GM12878 (cell line): ENCODE data around the gene ZDHHC1. TPM values are rescaled to one million over a fixed set of nuclear protein-coding genes. Genes with fewer than 3 reads are reported as not detected.

Experiments used
- ATAC-seq: fragments of 200-7000 bp; cut with Tn5 transposase; 3 replicates; pipeline ENCODE4 v1.9.1; 2020; ENCODE audit warnings: mild to moderate bottlenecking, moderate library complexity
- BruUV-seq: library from RNA; stranded (reverse); fragments of 400-500 nt; replicated peaks from 2 replicates; lab custom pipeline; 2021; lab: Mats Ljungman, UMichigan
- CTCF ChIA-PET: fragments of 300-600 bp; sonication (Branson Sonifier 250); formaldehyde crosslinking; extraction: SDS; loops from one replicate; lab custom pipeline; 2021; ENCODE audit warnings: inconsistent platforms; lab: Yijun Ruan, JAX
- POLR2A ChIA-PET: fragments of 350-600 bp; formaldehyde crosslinking; extraction: SDS; loops from one replicate; lab custom pipeline; 2021; ENCODE audit warnings: inconsistent platforms; lab: Charles Lee
- RAD21 ChIA-PET: fragments of 300-600 bp; sonication (Branson Sonifier 250); formaldehyde crosslinking; loops from one replicate; lab custom pipeline; 2023; ENCODE audit warnings: antibody characterized with exemption; ENCODE audit not compliant: unreplicated experiment; lab: Charles Lee
- SMC1A ChIA-PET: fragments of 300-600 bp; sonication (Branson Sonifier 250); formaldehyde crosslinking; loops from one replicate; lab custom pipeline; 2023; ENCODE audit not compliant: unreplicated experiment, uncharacterized antibody; lab: Charles Lee
- DNase-seq: peaks from one replicate; pipeline ENCODE4 v3.0.0-alpha.2; 2011; ENCODE audit warnings: low read depth, low spot score
- FAIRE-seq: peaks from 3 replicates; lab custom pipeline; 2011; peaks lifted over from hg19 to GRCh38; lab: Jason Lieb, UNC
- H2AFZ ChIP-seq: 2 replicates; pipeline ENCODE4 v1.6.0; 2011; ENCODE audit warnings: low read depth, low read length, control low read depth; ENCODE audit not compliant: control insufficient read depth
- H3K27ac ChIP-seq: 2 replicates; pipeline ENCODE4 v1.5.1; 2011; ENCODE audit warnings: control low read depth; ENCODE audit not compliant: control insufficient read depth, insufficient read depth
- H3K27me3 ChIP-seq, 2 experiments: replicated peaks in 1 of 2; 2 replicates each; pipeline versions ENCODE4 v1.6.0 to v1.6.1; 2011; ENCODE audit warnings: low read length in 1 of 2; ENCODE audit not compliant: control insufficient read depth in 2 of 2, insufficient read depth in 2 of 2
- H3K36me3 ChIP-seq, 2 experiments: 2 replicates each; pipeline ENCODE4 v1.5.1; 2011; ENCODE audit warnings: low read length in 1 of 2; ENCODE audit not compliant: control insufficient read depth in 2 of 2, insufficient read depth in 2 of 2
- H3K4me1 ChIP-seq: 2 replicates; pipeline ENCODE4 v1.6.1; 2011; ENCODE audit warnings: mild to moderate bottlenecking, low read length, moderate library complexity, mixed read lengths; ENCODE audit not compliant: control insufficient read depth, insufficient read depth
- H3K4me2 ChIP-seq: 2 replicates; pipeline ENCODE4 v1.6.0; 2011; ENCODE audit warnings: control low read depth; ENCODE audit not compliant: control insufficient read depth, insufficient read depth
- H3K4me3 ChIP-seq: fragments of 200-600 bp; sonication (generic); 2 replicates; pipeline ENCODE4 v1.5.1; 2016
- H3K79me2 ChIP-seq: 2 replicates; pipeline ENCODE4 v1.6.0; 2011; ENCODE audit warnings: low read length; ENCODE audit not compliant: control insufficient read depth, insufficient read depth
- H3K9ac ChIP-seq: 2 replicates; pipeline ENCODE4 v1.8.0; 2011; ENCODE audit warnings: low read length, control low read depth, mixed read lengths; ENCODE audit not compliant: control insufficient read depth, insufficient read depth
- H3K9me3 ChIP-seq: replicated peaks from 3 replicates; pipeline ENCODE4 v1.5.1; 2011; ENCODE audit warnings: mild to moderate bottlenecking, low read length; ENCODE audit not compliant: control insufficient read depth, insufficient read depth
- H4K20me1 ChIP-seq: 2 replicates; pipeline ENCODE4 v1.6.0; 2011; ENCODE audit not compliant: control insufficient read depth, insufficient read depth
- CHD2 ChIP-seq: IDR thresholded peaks from 2 replicates; pipeline ENCODE4 v1.6.1; 2011; ENCODE audit warnings: low read depth, low read length, improper control_type of control experiment, borderline replicate concordance
- CTCF ChIP-seq, 3 experiments: IDR thresholded peaks in 2 of 3; conservative IDR thresholded peaks in 1 of 3; 2 replicates each; pipeline ENCODE4 v1.5.1; 2011; ENCODE audit warnings: low read depth in 3 of 3, low read length in 3 of 3, mild to moderate bottlenecking in 3 of 3, control low read depth in 2 of 3, moderate library complexity in 2 of 3, inconsistent platforms in 1 of 3, mixed read lengths in 1 of 3; ENCODE audit not compliant: control insufficient read depth in 2 of 3, insufficient read depth in 1 of 3; ENCODE audit errors: extremely low read depth in 1 of 3
- FOXM1 ChIP-seq: IDR thresholded peaks from 2 replicates; pipeline ENCODE4 v1.6.1; 2012; ENCODE audit warnings: low read depth, mild to moderate bottlenecking, inconsistent platforms, low read length, moderate library complexity
- GABPA ChIP-seq: IDR thresholded peaks from 2 replicates; pipeline ENCODE4 v1.6.1; 2014; ENCODE audit warnings: antibody characterized with exemption, low read depth, mild to moderate bottlenecking, inconsistent platforms
- MEF2B ChIP-seq: fragments of 450-650 bp; IDR thresholded peaks from 2 replicates; pipeline ENCODE4 v1.6.1; 2018; ENCODE audit warnings: mild to moderate bottlenecking, moderate library complexity; ENCODE audit not compliant: partially characterized antibody, poor library complexity, severe bottlenecking
- NFXL1 ChIP-seq: fragments of 450-650 bp; IDR thresholded peaks from 2 replicates; pipeline ENCODE4 v1.6.1; 2017; ENCODE audit warnings: antibody characterized with exemption, mild to moderate bottlenecking, borderline replicate concordance
- POLR2AphosphoS5 ChIP-seq: IDR thresholded peaks from 2 replicates; pipeline ENCODE4 v1.6.1; 2011; ENCODE audit warnings: mild to moderate bottlenecking, low read length, inconsistent platforms
- RELB ChIP-seq: fragments of 450-650 bp; IDR thresholded peaks from 2 replicates; pipeline ENCODE4 v1.6.1; 2017; ENCODE audit warnings: low read depth, mild to moderate bottlenecking, moderate library complexity
- SKIL ChIP-seq: fragments of 450-650 bp; IDR thresholded peaks from 2 replicates; pipeline ENCODE4 v1.6.1; 2017; ENCODE audit warnings: mild to moderate bottlenecking, low read depth, inconsistent platforms; ENCODE audit not compliant: poor library complexity, severe bottlenecking
- WGBS: methylation state at CpG from one replicate; pipeline ENCODE4 v1.1.6; 2016; ENCODE audit warnings: low lambda C conversion rate; ENCODE audit not compliant: insufficient replicate concordance, insufficient coverage; ENCODE audit errors: missing lambda C conversion rate; 5-methylcytosine and 5-hydroxymethylcytosine counted together
- in situ Hi-C: fragments of 300-500 bp; cut with MboI; formaldehyde crosslinking; loops from 9 replicates; pipeline ENCODE4 v1.14.3; 2018; ENCODE audit warnings: mixed read lengths
- intact Hi-C: fragments of 100-400 bp; cut with micrococcal nuclease; formaldehyde crosslinking; loops from one replicate; pipeline ENCODE4 v1.14.2; 2022; ENCODE audit not compliant: unreplicated experiment
- polyA plus RNA-seq, 11 experiments: library from polyadenylated mRNA; depleted of rRNA in 4 of 11; unstranded in 6 of 11; stranded (reverse) in 5 of 11; fragments of >200 nt; fragmentation: Nextera tagmentation in 4 of 11; fragmentation: Illumina TruSeq in 1 of 11; extraction: Ambion mirVana in 4 of 11; extraction: Trizol in 1 of 11; gene quantifications; 1 replicate in 1 of 11; 2 replicates in 10 of 11; pipeline versions ENCODE4 v1.2.1 to v1.2.3, GENCODE V29; 2011 to 2016; ENCODE audit warnings: inconsistent platforms in 2 of 11, missing spikeins in 2 of 11, low read depth in 1 of 11
- total RNA-seq, 4 experiments: library from RNA; depleted of rRNA in 3 of 4; stranded (reverse); fragments of >200 nt in 3 of 4; fragmentation: Illumina TruSeq in 1 of 4; extraction: Trizol in 1 of 4; gene quantifications; 2 replicates each; pipeline versions ENCODE4 v1.2.1 to v1.2.3, GENCODE V29; 2013 to 2021

ZDHHC1 gene
- total and polyA plus RNA-seq, 10 of the 15 experiments (the other 5 are each of a cell fraction or from before 2014, with no cell fraction given), result 0.07 to 1.2 (median 0.66) TPM; not detected in 2

- DNase-seq (no peak), FAIRE-seq (no peak), ATAC-seq (no peak)
- no TSS peak for BruUV-seq
- ChIA-PET CTCF (interaction anchor here (0.6 to 1.6 kb wide), 2 partner anchors 21 to 117 kb away, joined by 4 to 7 read pairs; no protein-coding TSS in a partner anchor), RAD21 (no interaction called here), POLR2A (no interaction called here), SMC1A (interaction anchor here (1.1 to 1.6 kb wide), 2 partner anchors 21 to 189 kb away, joined by 4 read pairs; no protein-coding TSS in a partner anchor)
- H2AFZ ChIP-seq, result no peak overlapping the region
- H3K79me2 ChIP-seq, result no peaks in the 10 kb centered on the region
- no peak for TF ChIP-seq SKIL
- no peak for TF ChIP-seq MEF2B
- H3K36me3 ChIP-seq, result peaks cover 10 to 17% of the 10 kb centered on the region in 2 experiments; a peak in 3 of 4 replicates
- no peaks in the 10 kb centered on the region for H3K27me3 ChIP-seq
- no peaks in the 10 kb centered on the region for H4K20me1 ChIP-seq
- 90% methylated on average over 2 of the region's 2 CpGs for WGBS
- H3K4me3 ChIP-seq, result no peak overlapping the region
- H3K9ac ChIP-seq, result no peak overlapping the region
- no peaks in the 10 kb centered on the region for H3K9me3 ChIP-seq
- intact Hi-C loops, result no loop called here
- no peak overlapping the region for H3K4me2 ChIP-seq
- H3K27ac ChIP-seq, result no peak overlapping the region
- in situ Hi-C loops, result no loop called here
- no peaks in the 10 kb centered on the region for H3K4me1 ChIP-seq
Measured at GRCh38 chr16:67449336-67449735, 33.1 kb upstream of the ZDHHC1 start.

GRCh38 chr16:67448580-67448979 lies 32.3 kb upstream of the ZDHHC1 start:
- no peak for DNase-seq
- intact Hi-C loops, result no loop called here
- Histone ChIP-seq H3K4me2 (no peak overlapping the region), H3K9me3 (no peaks in the 10 kb centered on the region), H3K79me2 (no peaks in the 10 kb centered on the region), H3K27ac (no peak overlapping the region), H3K4me1 (no peaks in the 10 kb centered on the region), H2AFZ (no peak overlapping the region), H3K4me3 (no peak overlapping the region), H3K27me3 (no peaks in the 10 kb centered on the region), H3K9ac (no peak overlapping the region), H3K36me3 (peaks cover 14 to 19% of the 10 kb centered on the region in 2 experiments), H4K20me1 (no peaks in the 10 kb centered on the region)
- ATAC-seq, result no peak
- ChIA-PET CTCF (interaction anchor here (0.7 to 7.7 kb wide), 7 partner anchors 8 to 100 kb away, joined by 3 to 84 read pairs (median 6); no protein-coding TSS in a partner anchor), RAD21 (interaction anchor here (0.6 to 1.9 kb wide), 5 partner anchors 16 to 488 kb away, joined by 3 to 18 read pairs (median 4); no protein-coding TSS in a partner anchor), SMC1A (interaction anchor here (1.3 kb wide), 3 partner anchors 21 to 27 kb away, joined by 3 to 8 read pairs (median 4); no protein-coding TSS in a partner anchor), POLR2A (no interaction called here)
- FAIRE-seq, result no peak
- BruUV-seq, result no TSS peak
- WGBS, result 97% methylated on average over 5 of the region's 5 CpGs
- in situ Hi-C loops, result no loop called here
- no peak for TF ChIP-seq GABPA
- no peak for TF ChIP-seq RELB
- TF ChIP-seq FOXM1, result no peak
- no peak for TF ChIP-seq POLR2AphosphoS5
- TF ChIP-seq CTCF (IDR thresholded peaks at IDR 0.05 in 2 of 3, conservative IDR thresholded peaks at IDR 0.05 in 1 of 3; ENCODE audit: control insufficient read depth in 2 of 3, extremely low read depth in 1 of 3, insufficient read depth in 1 of 3, low read depth in 3 of 3, low read length in 3 of 3), result no peak
- no peak for TF ChIP-seq NFXL1
- no peak for TF ChIP-seq CHD2
